HepG2 (cell line): ENCODE measurements around the gene RSBN1L. TPM values are rescaled to one million over a fixed set of nuclear protein-coding genes. Genes with fewer than 3 reads are reported as not detected.
A peak's percentile ranks its signal among the peaks of the same experiment; 100 is the strongest.

ENCODE experiments used
- ADNP ChIP-seq: sonication (generic); formaldehyde crosslinking; IDR thresholded peaks from 2 replicates; pipeline ENCODE4 v1.4.0; 2020; ENCODE audit warnings: missing genetic modification reagents
- AKNA ChIP-seq: sonication (generic); formaldehyde crosslinking; IDR thresholded peaks from 2 replicates; pipeline ENCODE4 v1.4.0; 2020; ENCODE audit warnings: missing genetic modification reagents, borderline replicate concordance
- CCAR2 ChIP-seq: fragments of 200-400 bp; formaldehyde crosslinking; optimal IDR thresholded peaks from 2 replicates; pipeline ENCODE3; 2018; ENCODE audit warnings: low read depth, mild to moderate bottlenecking, low read length, moderate library complexity
- CREB1 ChIP-seq, 2 experiments: fragments of 450-650 bp in 1 of 2; IDR thresholded peaks; 2 replicates each; pipeline ENCODE4 v1.6.1; 2016 to 2017; ENCODE audit warnings: control low read depth in 1 of 2, mild to moderate bottlenecking in 1 of 2, missing compliant biosample characterization in 1 of 2, missing genetic modification characterization in 1 of 2
- FOSL1 ChIP-seq: sonication (generic); formaldehyde crosslinking; IDR thresholded peaks from 2 replicates; pipeline ENCODE4 v1.9.0; 2021; ENCODE audit warnings: missing genetic modification reagents, borderline replicate concordance
- FOXO1 ChIP-seq: sonication (generic); formaldehyde crosslinking; IDR thresholded peaks from 2 replicates; pipeline ENCODE4 v1.4.0; 2020; ENCODE audit warnings: missing genetic modification reagents
- HNF4A ChIP-seq: sonication (generic); formaldehyde crosslinking; IDR thresholded peaks from 2 replicates; pipeline ENCODE4 v1.4.0; 2020; ENCODE audit warnings: missing genetic modification reagents
- KLF11 ChIP-seq: IDR thresholded peaks from 2 replicates; pipeline ENCODE4 v1.6.1; 2016; ENCODE audit warnings: missing compliant biosample characterization
- MTA3 ChIP-seq: sonication (generic); formaldehyde crosslinking; IDR thresholded peaks from 2 replicates; pipeline ENCODE4 v1.4.0; 2020; ENCODE audit warnings: missing genetic modification reagents
- NR3C1 ChIP-seq: sonication (generic); formaldehyde crosslinking; IDR thresholded peaks from 2 replicates; pipeline ENCODE4 v1.4.0; 2020; ENCODE audit warnings: missing genetic modification reagents
- PCBP1 ChIP-seq: fragments of 200-400 bp; formaldehyde crosslinking; IDR thresholded peaks from 2 replicates; pipeline ENCODE4 v1.6.1; 2017; ENCODE audit warnings: mild to moderate bottlenecking, low read depth, low read length, borderline replicate concordance
- PHF21A ChIP-seq: sonication (generic); formaldehyde crosslinking; IDR thresholded peaks from 2 replicates; pipeline ENCODE4 v1.5.0; 2020; ENCODE audit warnings: mild to moderate bottlenecking, missing genetic modification reagents
- ZBTB26 ChIP-seq: IDR thresholded peaks from 2 replicates; pipeline ENCODE4 v1.6.1; 2016; ENCODE audit warnings: missing compliant biosample characterization, missing genetic modification reagents, borderline replicate concordance
- ZNF235 ChIP-seq: sonication (generic); formaldehyde crosslinking; IDR thresholded peaks from 2 replicates; pipeline ENCODE4 v1.8.1; 2023; ENCODE audit warnings: mild to moderate bottlenecking, missing genetic modification reagents, borderline replicate concordance
- ZNF260 ChIP-seq: sonication (generic); formaldehyde crosslinking; IDR thresholded peaks from 2 replicates; pipeline ENCODE4 v1.4.0; 2020; ENCODE audit warnings: missing genetic modification reagents, low read depth, mild to moderate bottlenecking, borderline replicate concordance
- ZNF597 ChIP-seq: sonication (generic); formaldehyde crosslinking; IDR thresholded peaks from 2 replicates; pipeline ENCODE4 v1.5.0; 2020; ENCODE audit warnings: missing genetic modification reagents
- ZNF839 ChIP-seq: sonication (generic); formaldehyde crosslinking; IDR thresholded peaks from 2 replicates; pipeline ENCODE4 v1.4.0; 2020; ENCODE audit warnings: missing genetic modification reagents, mild to moderate bottlenecking, borderline replicate concordance
- ZSCAN22 ChIP-seq: sonication (generic); formaldehyde crosslinking; IDR thresholded peaks from 2 replicates; pipeline ENCODE4 v1.4.0; 2020; ENCODE audit warnings: mild to moderate bottlenecking, missing genetic modification reagents
- polyA plus RNA-seq, 8 experiments: library from polyadenylated mRNA; depleted of rRNA in 3 of 8; stranded (reverse) in 7 of 8; unstranded in 1 of 8; fragments of >200 nt; fragmentation: Illumina TruSeq in 4 of 8; extraction: Trizol in 4 of 8; gene quantifications; 2 replicates each; pipeline versions ENCODE4 v1.2.1 to v1.2.3, GENCODE V29; 2011 to 2016; ENCODE audit warnings: low read depth in 4 of 8, missing spikeins in 1 of 8, mixed read lengths in 1 of 8; ENCODE audit not compliant: insufficient read depth in 1 of 8
- total RNA-seq, 5 experiments: library from RNA; depleted of rRNA; stranded (reverse); fragments of >200 nt; fragmentation: Illumina TruSeq; extraction: Trizol; gene quantifications; 2 replicates each; pipeline ENCODE4 v1.2.3, GENCODE V29; 2016; ENCODE audit warnings: low read depth in 1 of 5

Gene RSBN1L
- total and polyA plus RNA-seq, 2 of the 13 experiments (the other 11 are each of a cell fraction or from before 2014, with no cell fraction given), result 7.7 to 21.3 TPM

- no peak for TF ChIP-seq AKNA (CRISPR knock-in tag)
- TF ChIP-seq ZBTB26, result peak; percentile 25; the same call in 1 of the 2 replicates
- no peak for TF ChIP-seq ZNF260 (CRISPR knock-in tag)
- 0 out of 2 replicates have a peak, but pooled peaks have one; percentile 37 for TF ChIP-seq KLF11 (CRISPR knock-in tag)
- no peak for TF ChIP-seq NR3C1 (CRISPR knock-in tag)
- TF ChIP-seq HNF4A (CRISPR knock-in tag), result peak; percentile 37; the same call in 1 of the 2 replicates
- no peak for TF ChIP-seq PCBP1
- TF ChIP-seq ZNF235 (CRISPR knock-in tag), result no peak
- TF ChIP-seq ZNF597 (CRISPR knock-in tag), result no peak
- no peak for TF ChIP-seq CCAR2
- TF ChIP-seq MTA3 (CRISPR knock-in tag), result no peak
- peak; percentile 9; the same call in 1 of the 2 replicates for TF ChIP-seq FOXO1 (CRISPR knock-in tag)
- TF ChIP-seq PHF21A (CRISPR knock-in tag), result peak; percentile 70
- TF ChIP-seq ADNP (CRISPR knock-in tag), result no peak
- peak; percentile 72; the same call in 1 of the 2 replicates for TF ChIP-seq ZNF839 (CRISPR knock-in tag)
- no peak for TF ChIP-seq ZSCAN22 (CRISPR knock-in tag)
- TF ChIP-seq FOSL1, result no peak
- peak; percentile 76 for TF ChIP-seq CREB1 (IDR thresholded peaks at IDR 0.05)
- peak; percentile 84 for TF ChIP-seq CREB1 (CRISPR knock-in tag; IDR thresholded peaks at IDR 0.05)
Observed at GRCh38 chr7:77696057-77696642, at the start of gene RSBN1L (continued).
